MM.1S (cell line): Measurements from ENCODE around the gene SYNPO2.
"Not testable (repeated sequence)": the region's sequence is repeated elsewhere in the genome, so short reads cannot be mapped to it uniquely, and the experiment has no call there.

Source experiments
- DNase-seq: peaks from one replicate; pipeline ENCODE4 v3.0.0-alpha.2; 2015
- H2AFZ ChIP-seq: fragments of 300-600 bp; sonication (generic); 2 replicates; pipeline ENCODE4 v1.6.0; 2016; ENCODE audit warnings: antibody characterized with exemption, low read length
- H3F3A ChIP-seq: fragments of 300-600 bp; sonication (generic); 2 replicates; pipeline ENCODE4 v1.6.1; 2016; ENCODE audit warnings: mild to moderate bottlenecking, antibody characterized with exemption, low read length, moderate library complexity, mixed read lengths; ENCODE audit not compliant: insufficient read depth
- H3K27ac ChIP-seq: fragments of 300-600 bp; sonication (generic); 2 replicates; pipeline ENCODE4 v1.5.1; 2016; ENCODE audit warnings: mild to moderate bottlenecking, low read length
- H3K27me3 ChIP-seq: fragments of 300-600 bp; sonication (generic); replicated peaks from 2 replicates; pipeline ENCODE4 v1.6.0; 2016; ENCODE audit warnings: low read length; ENCODE audit not compliant: insufficient read depth
- H3K36me3 ChIP-seq: fragments of 300-600 bp; sonication (generic); replicated peaks from 2 replicates; pipeline ENCODE4 v1.6.1; 2016; ENCODE audit warnings: mild to moderate bottlenecking, low read length, mixed read lengths; ENCODE audit not compliant: insufficient read depth
- H3K4me1 ChIP-seq: fragments of 300-600 bp; sonication (generic); 2 replicates; pipeline ENCODE4 v1.6.1; 2016; ENCODE audit warnings: low read length, mixed read lengths
- H3K4me2 ChIP-seq: fragments of 300-600 bp; sonication (generic); 2 replicates; pipeline ENCODE4 v1.6.0; 2016; ENCODE audit warnings: low read depth, low read length
- H3K4me3 ChIP-seq: fragments of 300-600 bp; sonication (generic); 2 replicates; pipeline ENCODE4 v1.5.1; 2016; ENCODE audit warnings: low read length, mixed read lengths
- H3K79me2 ChIP-seq: fragments of 300-600 bp; sonication (generic); 2 replicates; pipeline ENCODE4 v1.6.1; 2016; ENCODE audit warnings: mixed run types, low read length, mixed read lengths
- H3K9ac ChIP-seq: fragments of 300-600 bp; sonication (generic); 2 replicates; pipeline ENCODE4 v1.6.1; 2016; ENCODE audit warnings: low read length, mixed read lengths
- H3K9me2 ChIP-seq: fragments of 300-600 bp; sonication (generic); replicated peaks from 2 replicates; pipeline ENCODE4 v1.6.1; 2016; ENCODE audit warnings: mild to moderate bottlenecking, low read length, mixed read lengths; ENCODE audit not compliant: insufficient read depth
- H3K9me3 ChIP-seq: fragments of 300-600 bp; sonication (generic); replicated peaks from 2 replicates; pipeline ENCODE4 v1.6.1; 2016; ENCODE audit warnings: mild to moderate bottlenecking, low read length, mixed read lengths; ENCODE audit not compliant: insufficient read depth
- H4K20me1 ChIP-seq: fragments of 300-600 bp; sonication (generic); 2 replicates; pipeline ENCODE4 v1.6.1; 2016; ENCODE audit warnings: mild to moderate bottlenecking, low read length, moderate library complexity, mixed read lengths; ENCODE audit not compliant: insufficient read depth
- CTCF ChIP-seq: fragments of 300-600 bp; sonication (generic); IDR thresholded peaks from 2 replicates; pipeline ENCODE4 v1.5.1; 2016; ENCODE audit warnings: antibody characterized with exemption, low read length, mixed read lengths
- EZH2 ChIP-seq: fragments of 300-600 bp; sonication (generic); optimal IDR thresholded peaks from 2 replicates; pipeline ENCODE3; 2017; ENCODE audit warnings: low read depth, mild to moderate bottlenecking, antibody characterized with exemption, low read length, mixed read lengths
- EZH2phosphoT487 ChIP-seq: fragments of 300-600 bp; sonication (generic); IDR thresholded peaks from 2 replicates; pipeline ENCODE4 v1.6.1; 2018; ENCODE audit warnings: antibody characterized with exemption, low read length

SYNPO2 gene

GRCh38 chr4:118869808-118870342, 18.8 kb upstream of the SYNPO2 start:
- Histone ChIP-seq H3K9me3 (no peaks in the 10 kb centered on the region), H3K4me1 (no peaks in the 10 kb centered on the region), H3K79me2 (no peaks in the 10 kb centered on the region), H3F3A (no peaks in the 10 kb centered on the region), H3K27ac (no peak overlapping the region), H3K9me2 (no peaks in the 10 kb centered on the region), H3K4me2 (no peak overlapping the region), H2AFZ (no peak overlapping the region), H3K9ac (no peak overlapping the region), H4K20me1 (no peaks in the 10 kb centered on the region), H3K36me3 (no peaks in the 10 kb centered on the region), H3K27me3 (no peaks in the 10 kb centered on the region), H3K4me3 (no peak overlapping the region)
- DNase-seq = no peak
- TF ChIP-seq EZH2 (no peak), CTCF (no peak), EZH2phosphoT487 (no peak)

DNA sequence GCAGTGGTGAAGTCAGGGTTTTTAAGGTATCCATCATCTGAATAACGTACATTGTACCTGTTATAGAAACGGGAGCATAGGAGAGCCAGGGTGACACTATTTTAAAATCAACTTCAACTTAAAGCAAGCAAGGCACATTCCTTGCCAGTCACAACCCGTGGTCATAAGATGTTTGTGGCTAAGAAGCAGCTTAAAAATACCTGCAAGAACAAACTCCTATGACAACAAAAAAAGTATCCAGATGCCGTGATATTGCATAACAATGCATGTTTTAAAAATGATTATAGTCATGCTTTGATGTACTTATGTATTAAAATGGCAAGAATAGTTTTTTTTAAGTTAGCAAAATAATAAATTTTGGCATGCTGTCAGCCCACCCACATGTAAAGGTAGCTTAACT, 16.5 kb upstream of the SYNPO2 start:
- no peaks in the 10 kb centered on the region for H4K20me1 ChIP-seq
- no peak overlapping the region for H2AFZ ChIP-seq
- H3K9me2 ChIP-seq = no peaks in the 10 kb centered on the region
- no peak overlapping the region for H3K4me2 ChIP-seq
- no peak for DNase-seq
- H3K4me1 ChIP-seq = no peaks in the 10 kb centered on the region
- H3K36me3 ChIP-seq = no peaks in the 10 kb centered on the region
- H3K79me2 ChIP-seq = no peaks in the 10 kb centered on the region
- H3K27me3 ChIP-seq = no peaks in the 10 kb centered on the region
- no peak overlapping the region for H3K4me3 ChIP-seq
- no peaks in the 10 kb centered on the region for H3F3A ChIP-seq
- no peak overlapping the region for H3K9ac ChIP-seq
- TF ChIP-seq EZH2 (no peak), CTCF (no peak)
- no peak overlapping the region for H3K27ac ChIP-seq
- H3K9me3 ChIP-seq = no peaks in the 10 kb centered on the region

GRCh38 chr4:118877797-118878196, 10.9 kb upstream of the SYNPO2 start:
- no peak overlapping the region for H2AFZ ChIP-seq
- no peak overlapping the region for H3K27ac ChIP-seq
- no peaks in the 10 kb centered on the region for H3K9me2 ChIP-seq
- H3K9me3 ChIP-seq = no peaks in the 10 kb centered on the region
- H3K79me2 ChIP-seq = no peaks in the 10 kb centered on the region
- no peaks in the 10 kb centered on the region for H3K4me1 ChIP-seq
- TF ChIP-seq EZH2phosphoT487 (no peak), EZH2 (no peak), CTCF (no peak)
- H3K27me3 ChIP-seq = no peaks in the 10 kb centered on the region
- H3K4me3 ChIP-seq = no peak overlapping the region
- no peak overlapping the region for H3K9ac ChIP-seq
- H4K20me1 ChIP-seq = no peaks in the 10 kb centered on the region
- H3K36me3 ChIP-seq = no peaks in the 10 kb centered on the region
- no peaks in the 10 kb centered on the region for H3F3A ChIP-seq
- no peak overlapping the region for H3K4me2 ChIP-seq
- DNase-seq = no peak

DNA sequence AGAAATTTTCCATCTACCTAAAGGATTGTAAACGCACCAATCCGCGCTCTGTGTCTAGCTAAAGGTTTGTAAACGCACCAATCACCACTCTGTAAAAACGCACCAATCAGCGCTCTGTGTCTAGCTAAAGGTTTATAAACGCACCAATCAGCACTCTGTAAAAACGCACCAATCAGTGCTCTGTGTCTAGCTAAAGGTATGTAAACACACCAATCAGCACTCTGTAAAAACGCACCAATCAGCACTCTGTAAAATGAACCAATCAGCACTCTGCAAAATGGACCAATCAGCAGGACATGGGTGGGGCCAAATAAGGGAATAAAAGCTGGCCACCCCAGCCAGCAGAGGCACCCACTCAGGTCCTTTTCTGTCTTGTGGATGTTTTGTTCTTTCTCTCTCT, 10.1 kb upstream of the SYNPO2 start:
- H3K4me1 ChIP-seq, H3K9me2 ChIP-seq, DNase-seq, H3K9ac ChIP-seq, H3K79me2 ChIP-seq, H3K9me3 ChIP-seq, H2AFZ ChIP-seq, H3K27me3 ChIP-seq, H3K36me3 ChIP-seq, H3F3A ChIP-seq, H3K4me2 ChIP-seq, H4K20me1 ChIP-seq, H3K27ac ChIP-seq, H3K4me3 ChIP-seq: not testable (repeated sequence)
